Vagina (tissue), 2 donors: ENCODE data around the gene ZBTB49. TPM values are rescaled to one million over a fixed set of nuclear protein-coding genes. Genes with fewer than 3 reads are reported as not detected.

Experiments
- DNase-seq, 2 donors: peaks; one replicate each; pipeline ENCODE4 v3.0.0-alpha.2; 2017; ENCODE audit errors: extremely low spot score in 2 of 2
- H3K27ac ChIP-seq: fragments of 200-600 bp; sonication (generic); one replicate; pipeline ENCODE4 v1.5.1; 2019
- H3K27me3 ChIP-seq: fragments of 200-600 bp; sonication (generic); one replicate; pipeline ENCODE4 v1.5.1; 2019
- H3K36me3 ChIP-seq, 2 donors: fragments of 200-600 bp; sonication (generic); one replicate each; pipeline ENCODE4 v1.5.1; 2017 to 2019
- H3K4me1 ChIP-seq: fragments of 200-600 bp; sonication (generic); one replicate; pipeline ENCODE4 v1.5.1; 2019
- H3K4me3 ChIP-seq, 2 donors: fragments of 200-600 bp; sonication (generic); 1 replicate in 1 of 2; 2 replicates in 1 of 2; pipeline ENCODE4 v1.5.1; 2016 to 2019
- H3K9me3 ChIP-seq: fragments of 200-600 bp; sonication (generic); one replicate; pipeline ENCODE4 v1.5.1; 2019
- POLR2A ChIP-seq, 2 donors: fragments of 450-650 bp; IDR thresholded peaks; one replicate each; pipeline ENCODE4 v1.6.1; 2017; ENCODE audit warnings: antibody characterized with exemption in 2 of 2, mild to moderate bottlenecking in 2 of 2, moderate library complexity in 2 of 2
- POLR2AphosphoS5 ChIP-seq, 2 donors: sonication (generic); formaldehyde crosslinking; IDR thresholded peaks; one replicate each; pipeline ENCODE4 v1.9.0; 2017; ENCODE audit warnings: antibody characterized with exemption in 2 of 2, mild to moderate bottlenecking in 2 of 2, low read depth in 1 of 2; ENCODE audit not compliant: insufficient read depth in 1 of 2
- intact Hi-C: fragments of 100-400 bp; cut with DNase I; formaldehyde crosslinking; loops from one replicate; pipeline ENCODE4 v1.15.1; 2023
- total RNA-seq: library from RNA; depleted of rRNA; stranded (reverse); fragments of >200 nt; gene quantifications from one replicate; pipeline ENCODE4 v1.2.3, GENCODE V29; 2016
- TF ChIP-seq, protein P1 (sequence below), 3 experiments: fragments of 450-650 bp in 2 of 3; fragments of 200-600 bp in 1 of 3; sonication (generic) in 1 of 3; IDR thresholded peaks; one replicate each; pipeline ENCODE4 v1.5.1; 2017 to 2019; ENCODE audit warnings: antibody characterized with exemption in 3 of 3, mild to moderate bottlenecking in 2 of 3, moderate library complexity in 2 of 3

The ZBTB49 gene
- total RNA-seq, 1 donor from 2014 or later: 5.4 TPM

DNA sequence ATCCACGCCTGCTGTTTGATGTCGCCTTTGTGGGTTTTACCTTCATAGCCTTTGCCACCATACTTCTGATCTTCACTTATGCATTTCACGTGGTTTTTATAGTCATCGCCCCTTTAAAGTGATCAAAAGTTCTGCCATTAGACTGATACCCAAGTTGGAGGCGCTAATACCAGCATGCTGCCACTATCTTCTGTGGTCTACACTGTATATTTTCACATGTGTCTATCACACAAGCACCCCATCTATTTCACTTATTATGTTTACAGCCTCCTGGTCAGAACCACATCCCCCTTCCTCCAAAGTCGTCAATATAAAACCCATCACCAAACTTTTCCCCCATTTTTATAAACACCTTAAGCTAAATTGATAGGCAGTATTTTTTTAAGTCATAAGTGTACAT lies 8.3 kb upstream of the ZBTB49 start:
- Histone ChIP-seq H3K36me3 (peaks cover 0 to 48% of the 10 kb centered on the region in 2 donors), H3K9me3 (no peaks in the 10 kb centered on the region), H3K27me3 (no peaks in the 10 kb centered on the region), H3K4me1 (no peaks in the 10 kb centered on the region), H3K4me3 (no peak overlapping the region), H3K27ac (no peak overlapping the region)
- intact Hi-C loops: no loop called here
- DNase-seq: no peak
- no peak for TF ChIP-seq POLR2AphosphoS5 (IDR thresholded peaks at IDR 0.05; ENCODE audit: insufficient read depth in 1 of 2, low read depth in 1 of 2)
- TF ChIP-seq, protein P1, sequence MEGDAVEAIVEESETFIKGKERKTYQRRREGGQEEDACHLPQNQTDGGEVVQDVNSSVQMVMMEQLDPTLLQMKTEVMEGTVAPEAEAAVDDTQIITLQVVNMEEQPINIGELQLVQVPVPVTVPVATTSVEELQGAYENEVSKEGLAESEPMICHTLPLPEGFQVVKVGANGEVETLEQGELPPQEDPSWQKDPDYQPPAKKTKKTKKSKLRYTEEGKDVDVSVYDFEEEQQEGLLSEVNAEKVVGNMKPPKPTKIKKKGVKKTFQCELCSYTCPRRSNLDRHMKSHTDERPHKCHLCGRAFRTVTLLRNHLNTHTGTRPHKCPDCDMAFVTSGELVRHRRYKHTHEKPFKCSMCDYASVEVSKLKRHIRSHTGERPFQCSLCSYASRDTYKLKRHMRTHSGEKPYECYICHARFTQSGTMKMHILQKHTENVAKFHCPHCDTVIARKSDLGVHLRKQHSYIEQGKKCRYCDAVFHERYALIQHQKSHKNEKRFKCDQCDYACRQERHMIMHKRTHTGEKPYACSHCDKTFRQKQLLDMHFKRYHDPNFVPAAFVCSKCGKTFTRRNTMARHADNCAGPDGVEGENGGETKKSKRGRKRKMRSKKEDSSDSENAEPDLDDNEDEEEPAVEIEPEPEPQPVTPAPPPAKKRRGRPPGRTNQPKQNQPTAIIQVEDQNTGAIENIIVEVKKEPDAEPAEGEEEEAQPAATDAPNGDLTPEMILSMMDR (IDR thresholded peaks at IDR 0.05): no peak
- TF ChIP-seq POLR2A (IDR thresholded peaks at IDR 0.05): no peak

DNA sequence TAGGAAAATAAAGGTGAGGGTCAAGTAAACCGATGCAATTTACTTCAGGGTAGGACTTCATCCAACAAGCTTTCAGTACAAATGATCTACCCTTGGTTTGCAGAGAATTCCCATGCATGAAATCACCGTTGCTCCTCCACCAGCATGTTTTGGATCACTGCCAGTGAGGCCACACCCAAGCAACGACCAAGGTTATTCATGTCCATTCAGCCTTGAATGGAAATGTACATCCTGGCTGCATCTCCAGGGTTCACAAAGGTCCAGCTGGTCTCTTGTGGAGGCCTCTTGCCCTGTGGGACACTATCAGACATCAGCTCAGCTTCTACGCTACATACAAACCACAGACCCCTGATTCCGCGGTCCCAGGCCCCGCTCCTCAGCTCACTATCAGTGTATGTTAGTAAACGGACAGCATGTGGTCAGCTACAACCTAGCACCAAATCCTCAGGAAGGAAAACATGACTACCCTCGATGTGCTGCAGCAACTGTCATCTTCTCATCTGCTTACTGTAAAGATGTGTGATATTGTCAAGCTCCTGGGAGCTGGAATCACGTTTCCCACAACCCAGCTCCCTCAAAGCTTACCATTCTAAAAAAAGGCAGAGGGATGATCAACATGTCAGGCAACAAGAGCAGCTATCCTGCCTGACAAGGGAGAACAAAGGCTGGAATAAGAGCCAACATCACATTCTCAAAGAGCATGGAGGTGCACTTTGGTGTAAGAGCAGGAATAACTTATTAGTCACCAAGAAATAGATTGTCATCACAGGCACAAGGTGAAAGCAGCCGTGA lies 5.0 kb upstream of the ZBTB49 start:
- Histone ChIP-seq H3K4me1 (peaks cover 16% of the 10 kb centered on the region), H3K9me3 (no peaks in the 10 kb centered on the region), H3K27ac (no peak overlapping the region), H3K27me3 (no peaks in the 10 kb centered on the region), H3K36me3 (peaks cover 0 to 30% of the 10 kb centered on the region in 2 donors), H3K4me3 (no peak overlapping the region)
- DNase-seq: no peak
- intact Hi-C loops: no loop called here
- TF ChIP-seq, protein P1 (IDR thresholded peaks at IDR 0.05): no peak
- no peak for TF ChIP-seq POLR2A (IDR thresholded peaks at IDR 0.05)
- no peak for TF ChIP-seq POLR2AphosphoS5 (IDR thresholded peaks at IDR 0.05; ENCODE audit: insufficient read depth in 1 of 2, low read depth in 1 of 2)

DNA sequence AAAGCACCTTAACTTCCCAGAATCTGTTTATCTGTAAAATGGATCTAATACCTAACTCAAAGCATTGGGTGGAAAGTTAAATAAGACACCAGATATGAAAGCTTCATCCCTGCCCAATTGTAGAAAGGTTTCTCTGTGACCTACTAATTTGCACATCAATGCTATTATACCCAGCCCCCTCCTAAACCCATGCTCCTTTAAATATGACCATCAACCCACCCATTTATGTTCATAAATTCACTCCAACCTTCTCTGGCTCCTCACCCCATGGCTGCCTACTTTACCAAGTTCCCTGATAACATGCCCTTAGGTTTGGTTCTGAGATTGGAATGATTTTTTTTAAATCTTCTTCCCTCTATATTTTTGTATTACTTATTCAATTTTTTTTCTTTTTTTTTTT lies 2.0 kb upstream of the ZBTB49 start:
- intact Hi-C loops: no loop called here
- H3K4me1 ChIP-seq: peaks cover 28% of the 10 kb centered on the region
- no peak for DNase-seq
- H3K27me3 ChIP-seq: no peaks in the 10 kb centered on the region
- no peak overlapping the region for H3K27ac ChIP-seq
- H3K9me3 ChIP-seq: no peaks in the 10 kb centered on the region
- no peak overlapping the region for H3K4me3 ChIP-seq
- TF ChIP-seq, protein P1 (IDR thresholded peaks at IDR 0.05): no peak
- TF ChIP-seq POLR2AphosphoS5 (IDR thresholded peaks at IDR 0.05; ENCODE audit: insufficient read depth in 1 of 2, low read depth in 1 of 2): no peak
- H3K36me3 ChIP-seq: peaks cover 0 to 9% of the 10 kb centered on the region in 2 donors

DNA sequence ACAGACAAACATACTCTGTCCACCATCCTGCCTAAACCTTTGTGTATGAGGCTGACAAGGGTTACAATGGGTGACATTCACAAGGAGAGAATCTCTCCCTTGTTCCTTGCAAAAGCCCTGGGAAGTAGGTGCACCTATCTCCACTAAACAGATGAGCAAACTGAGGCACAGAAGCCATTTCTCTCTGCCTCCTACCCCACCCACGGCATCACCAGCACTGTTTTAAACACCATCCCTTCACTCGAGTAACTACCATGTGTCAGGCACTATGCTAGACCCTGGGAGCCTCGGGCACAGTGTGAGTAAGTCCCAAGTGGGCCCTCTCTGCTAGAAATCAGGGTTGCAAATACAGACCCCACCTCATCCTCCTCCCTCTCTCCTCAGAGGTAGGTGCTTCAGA lies 996 bp upstream of the ZBTB49 start:
- Histone ChIP-seq H3K27ac (no peak overlapping the region), H3K36me3 (peaks cover 0 to 7% of the 10 kb centered on the region in 2 donors), H3K4me3 (peak overlapping the region; percentile 59 to 90), H3K9me3 (no peaks in the 10 kb centered on the region), H3K4me1 (peaks cover 28% of the 10 kb centered on the region), H3K27me3 (no peaks in the 10 kb centered on the region)
- TF ChIP-seq, protein P1 (IDR thresholded peaks at IDR 0.05): no peak
- TF ChIP-seq POLR2A (IDR thresholded peaks at IDR 0.05) (no peak), POLR2AphosphoS5 (IDR thresholded peaks at IDR 0.05; ENCODE audit: insufficient read depth in 1 of 2, low read depth in 1 of 2) (no peak)
- intact Hi-C loops: no loop called here
- peak in 1 of 2 donors; percentile 62 for DNase-seq

DNA sequence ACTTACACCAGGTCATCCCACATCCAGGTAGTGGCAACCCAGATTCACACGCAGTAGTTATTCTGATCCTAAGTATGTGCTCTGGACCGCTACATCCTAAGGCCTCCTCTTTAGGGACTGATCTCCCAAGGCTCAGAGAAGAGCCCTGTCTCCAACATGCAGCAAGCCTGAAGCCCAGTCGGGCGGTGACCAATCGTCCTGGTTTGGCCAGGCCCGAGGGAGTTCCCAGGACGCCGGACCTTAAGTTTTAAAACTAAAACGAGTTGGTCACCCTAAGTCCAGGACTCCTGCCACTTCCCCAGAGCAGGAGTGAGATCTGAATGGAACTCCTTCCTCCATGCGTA lies 482 bp upstream of the ZBTB49 start:
- Histone ChIP-seq H3K27me3 (no peaks in the 10 kb centered on the region), H3K9me3 (no peaks in the 10 kb centered on the region), H3K36me3 (peaks cover 0 to 7% of the 10 kb centered on the region in 2 donors), H3K4me3 (peak overlapping the region; percentile 59 to 90), H3K4me1 (peaks cover 28% of the 10 kb centered on the region), H3K27ac (peak overlapping the region; percentile 20)
- intact Hi-C loops: no loop called here
- TF ChIP-seq, protein P1 (IDR thresholded peaks at IDR 0.05): no peak
- TF ChIP-seq POLR2A (IDR thresholded peaks at IDR 0.05) (no peak), POLR2AphosphoS5 (IDR thresholded peaks at IDR 0.05; ENCODE audit: insufficient read depth in 1 of 2, low read depth in 1 of 2) (no peak)
- DNase-seq: no peak
